Spleen (tissue), 7 donors: ENCODE data around the gene MOB2.

ENCODE experiments used
- CTCF ChIP-seq, 11 experiments: fragments of 200-600 bp in 7 of 11; fragments of 450-650 bp in 4 of 11; sonication (generic) in 4 of 11; IDR thresholded peaks in 8 of 11; conservative IDR thresholded peaks in 3 of 11; 1 replicate in 7 of 11; 2 replicates in 4 of 11; pipeline versions ENCODE4 v1.4.0 to v1.8.0; 2016 to 2021; ENCODE audit warnings: antibody characterized with exemption in 11 of 11, inconsistent platforms in 4 of 11, mild to moderate bottlenecking in 1 of 11
- POLR2A ChIP-seq, 3 donors: fragments of 450-650 bp; IDR thresholded peaks; one replicate each; pipeline ENCODE4 v1.5.1; 2017; ENCODE audit warnings: antibody characterized with exemption in 3 of 3, mild to moderate bottlenecking in 1 of 3
- donor health status: DM: no; HTN: no; CAD: no; lungs with moderate emphysema.
- donor health status: DM: no; HTN: no; CAD: no.
- donor health status: DM: no; HTN: no; CAD: no.

- TF ChIP-seq CTCF (IDR thresholded peaks at IDR 0.05 in 8 of 11, conservative IDR thresholded peaks at IDR 0.05 in 3 of 11) (no peak), POLR2A (IDR thresholded peaks at IDR 0.05) (no peak)
Measured at GRCh38 chr11:1501421-1502167, 15.0 kb upstream of the MOB2 start.
